OCI-LY7 (cell line): ENCODE results near the gene LPP. TPM values are rescaled to one million over a fixed set of nuclear protein-coding genes. Genes with fewer than 3 reads are reported as not detected.

Experiments used
- BruUV-seq: library from RNA; stranded (reverse); fragments of 400-500 nt; replicated peaks from 2 replicates; lab custom pipeline; 2021; lab: Mats Ljungman, UMichigan
- CTCF ChIA-PET: fragments of 300-600 bp; sonication (Branson Sonifier 250); formaldehyde crosslinking; loops from one replicate; lab custom pipeline; 2022; ENCODE audit warnings: antibody characterized with exemption; ENCODE audit not compliant: unreplicated experiment; lab: Charles Lee
- POLR2A ChIA-PET: fragments of 300-600 bp; sonication (Branson Sonifier 250); formaldehyde crosslinking; loops from one replicate; lab custom pipeline; 2022; ENCODE audit warnings: antibody characterized with exemption; lab: Charles Lee
- DNase-seq: peaks from one replicate; pipeline ENCODE4 v3.0.0-alpha.2; 2015; ENCODE audit warnings: low spot score
- H2AFZ ChIP-seq: fragments of 200-600 bp; sonication (generic), shearing (Covaris generic); 2 replicates; pipeline ENCODE4 v1.6.1; 2014; ENCODE audit warnings: mild to moderate bottlenecking, antibody characterized with exemption, low read length, moderate library complexity
- H3K27ac ChIP-seq: fragments of 200-600 bp; sonication (generic); 2 replicates; pipeline ENCODE4 v1.5.1; 2014; ENCODE audit warnings: mixed run types, low read depth, mild to moderate bottlenecking, moderate library complexity, low read length, inconsistent platforms; ENCODE audit not compliant: poor library complexity, severe bottlenecking
- H3K36me3 ChIP-seq: fragments of 200-600 bp; sonication (generic); 2 replicates; pipeline ENCODE4 v1.6.1; 2014; ENCODE audit warnings: mild to moderate bottlenecking, antibody characterized with exemption, low read length, moderate library complexity, mixed read lengths; ENCODE audit not compliant: insufficient read depth
- H3K4me1 ChIP-seq: fragments of 200-600 bp; sonication (generic); 2 replicates; pipeline ENCODE4 v1.5.1; 2014; ENCODE audit warnings: mild to moderate bottlenecking, low read length; ENCODE audit not compliant: insufficient read depth, poor library complexity, severe bottlenecking
- H3K4me2 ChIP-seq: fragments of 200-600 bp; sonication (generic); 2 replicates; pipeline ENCODE4 v1.6.1; 2014; ENCODE audit warnings: mild to moderate bottlenecking, low read length
- H3K4me3 ChIP-seq: fragments of 200-600 bp; sonication (generic); 2 replicates; pipeline ENCODE4 v1.5.1; 2014; ENCODE audit warnings: mild to moderate bottlenecking, low read depth, low read length; ENCODE audit not compliant: poor library complexity, severe bottlenecking
- H3K79me2 ChIP-seq: fragments of 200-600 bp; sonication (generic); 2 replicates; pipeline ENCODE4 v1.6.1; 2016; ENCODE audit warnings: low read depth, mild to moderate bottlenecking, low read length, moderate library complexity, mixed read lengths; ENCODE audit not compliant: insufficient read depth
- H3K9me2 ChIP-seq: fragments of 200-600 bp; sonication (generic); 2 replicates; pipeline ENCODE4 v1.6.1; 2016; ENCODE audit warnings: mild to moderate bottlenecking, low read length, mixed read lengths; ENCODE audit not compliant: insufficient read depth
- H3K9me3 ChIP-seq: fragments of 200-600 bp; sonication (generic); 2 replicates; pipeline ENCODE4 v1.6.1; 2014; ENCODE audit warnings: mild to moderate bottlenecking, mixed run types, low read length, mixed read lengths
- H4K20me1 ChIP-seq: fragments of 200-600 bp; sonication (generic); 2 replicates; pipeline ENCODE4 v1.6.1; 2014; ENCODE audit warnings: mild to moderate bottlenecking, antibody characterized with exemption, low read length, moderate library complexity, mixed read lengths; ENCODE audit not compliant: insufficient read depth
- CTCF ChIP-seq: fragments of 200-600 bp; sonication (generic); conservative IDR thresholded peaks from 2 replicates; pipeline ENCODE4 v1.5.1; 2014; ENCODE audit warnings: mild to moderate bottlenecking, antibody characterized with exemption, low read length, moderate library complexity, mixed read lengths
- EZH2phosphoT487 ChIP-seq: fragments of 200-600 bp; sonication (generic); IDR thresholded peaks from 2 replicates; pipeline ENCODE4 v1.6.1; 2018; ENCODE audit warnings: low read depth, borderline replicate concordance, mild to moderate bottlenecking, mixed run types, antibody characterized with exemption, low read length, moderate library complexity, mixed read lengths
- intact Hi-C: fragments of 100-400 bp; cut with micrococcal nuclease; formaldehyde crosslinking; loops from one replicate; pipeline ENCODE4 v1.10.0; 2022; ENCODE audit not compliant: unreplicated experiment
- total RNA-seq, 2 experiments: library from RNA; depleted of rRNA in 1 of 2; stranded (reverse); fragments of >200 nt in 1 of 2; shearing (Covaris generic) in 1 of 2; gene quantifications; 2 replicates each; pipeline ENCODE4 v1.2.3, GENCODE V29; 2014 to 2022

Gene LPP
- total RNA-seq, 2 experiments from 2014 or later: 10.9 to 119 TPM

GRCh38 chr3:188331166-188331565 is 177.2 kb downstream of the LPP start:
- no peak for TF ChIP-seq EZH2phosphoT487
- no peak for TF ChIP-seq CTCF
- no peak overlapping the region for H2AFZ ChIP-seq
- no peaks in the 10 kb centered on the region for H3K9me2 ChIP-seq
- H3K79me2 ChIP-seq: no peaks in the 10 kb centered on the region
- no TSS peak for BruUV-seq
- no peaks in the 10 kb centered on the region for H3K9me3 ChIP-seq
- no peaks in the 10 kb centered on the region for H4K20me1 ChIP-seq
- H3K36me3 ChIP-seq: no peaks in the 10 kb centered on the region
- H3K4me3 ChIP-seq: no peak overlapping the region
- H3K4me1 ChIP-seq: no peaks in the 10 kb centered on the region
- no peak for DNase-seq
- ChIA-PET POLR2A (interaction anchor here (0.6 to 2.5 kb wide), 10 partner anchors 8 to 251 kb away, joined by 3 to 8 read pairs (median 3); no protein-coding TSS in a partner anchor), CTCF (no interaction called here)
- H3K27ac ChIP-seq: no peak overlapping the region
- H3K4me2 ChIP-seq: no peak overlapping the region
- intact Hi-C loops: no loop called here

GRCh38 chr3:188332085-188332484 is 178.1 kb downstream of the LPP start:
- no peaks in the 10 kb centered on the region for H3K79me2 ChIP-seq
- H3K36me3 ChIP-seq: no peaks in the 10 kb centered on the region
- no peaks in the 10 kb centered on the region for H3K4me1 ChIP-seq
- ChIA-PET CTCF (no interaction called here), POLR2A (interaction anchor here (0.6 to 2.5 kb wide), 6 partner anchors 8 to 36 kb away, joined by 3 to 8 read pairs (median 3); no protein-coding TSS in a partner anchor)
- no peaks in the 10 kb centered on the region for H3K9me2 ChIP-seq
- no peaks in the 10 kb centered on the region for H4K20me1 ChIP-seq
- H2AFZ ChIP-seq: no peak overlapping the region
- BruUV-seq: no TSS peak
- no peak for DNase-seq
- intact Hi-C loops: no loop called here
- H3K27ac ChIP-seq: no peak overlapping the region
- no peak overlapping the region for H3K4me2 ChIP-seq
- no peaks in the 10 kb centered on the region for H3K9me3 ChIP-seq
- TF ChIP-seq EZH2phosphoT487 (no peak), CTCF (no peak)
- no peak overlapping the region for H3K4me3 ChIP-seq

- Histone ChIP-seq H3K27ac (no peak overlapping the region), H3K9me3 (no peaks in the 10 kb centered on the region), H3K4me2 (no peak overlapping the region), H4K20me1 (no peaks in the 10 kb centered on the region), H3K79me2 (no peaks in the 10 kb centered on the region), H3K36me3 (no peaks in the 10 kb centered on the region), H3K9me2 (no peaks in the 10 kb centered on the region), H3K4me1 (peaks cover 5% of the 10 kb centered on the region), H2AFZ (no peak overlapping the region), H3K4me3 (no peak overlapping the region)
- ChIA-PET POLR2A (interaction anchor here (0.5 to 1.9 kb wide), 3 partner anchors 11 to 1669 kb away, joined by 3 to 6 read pairs (median 3); no protein-coding TSS in a partner anchor), CTCF (no interaction called here)
- intact Hi-C loops: no loop called here
- no peak for DNase-seq
- no peak for TF ChIP-seq CTCF
- no peak for TF ChIP-seq EZH2phosphoT487
- BruUV-seq: no TSS peak
These were observed 181.7 kb downstream of the LPP start for GRCh38 chr3:188335656-188336055.
